ENCODE results near the gene AMIGO3. TPM values are rescaled to one million over a fixed set of nuclear protein-coding genes. Genes with fewer than 3 reads are reported as not detected.
"Not testable (repeated sequence)": the region's sequence is repeated elsewhere in the genome, so short reads cannot be mapped to it uniquely, and the experiment has no call there.

AMIGO3 gene
- total and polyA plus RNA-seq, 2 of the 8 experiments (the other 6 are each of a cell fraction or from before 2014, with no cell fraction given) = 1.6 to 8.8 TPM

DNA sequence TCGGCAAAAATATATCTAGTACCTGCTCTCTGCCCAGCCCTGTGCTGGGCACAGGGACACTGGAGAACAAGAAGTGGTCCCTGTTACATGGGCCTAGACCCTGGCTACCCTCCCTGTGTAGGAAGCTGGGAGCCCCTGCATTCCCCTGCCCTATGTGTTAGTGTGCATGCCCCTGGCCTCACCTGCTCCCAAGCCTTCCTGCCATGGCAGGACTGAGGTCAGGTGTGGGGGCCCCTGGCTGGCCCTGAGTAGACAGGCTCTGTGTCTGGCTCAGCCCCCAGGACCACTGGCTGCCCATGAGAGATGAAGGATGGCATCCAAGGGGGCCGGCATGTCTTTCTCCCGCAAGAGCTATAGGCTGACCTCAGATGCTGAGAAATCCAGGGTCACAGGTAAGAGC is 28.6 kb downstream of the AMIGO3 start:
- H3K9me3 ChIP-seq (ENCODE audit: insufficient read depth in 2 of 2, low read depth in 1 of 2, low read length in 1 of 2); H3K4me1 ChIP-seq (replicated peaks in 1 of 4; ENCODE audit: control insufficient read depth in 3 of 4, insufficient read depth in 4 of 4, low read length in 3 of 4); H2AK5ac ChIP-seq (ENCODE audit: low read depth, low read length); H3K14ac ChIP-seq (ENCODE audit: insufficient read length); H3K4me3 ChIP-seq (ENCODE audit: extremely low read depth in 1 of 4, insufficient read depth in 2 of 4, low read depth in 3 of 4, low read length in 4 of 4); H3K27me3 ChIP-seq (replicated peaks in 1 of 4; ENCODE audit: control insufficient read depth in 3 of 4, extremely low read depth in 1 of 4, insufficient read depth in 3 of 4, low read length in 3 of 4); H4K8ac ChIP-seq (ENCODE audit: extremely low read depth, insufficient read depth, low read length); H3K23ac ChIP-seq (ENCODE audit: insufficient read length); H3K4ac ChIP-seq (replicated peaks; ENCODE audit: insufficient read length, low read depth, low read length); H2BK20ac ChIP-seq (ENCODE audit: low read length); H3K79me1 ChIP-seq (ENCODE audit: low read depth, low read length); H3K79me2 ChIP-seq (ENCODE audit: control insufficient read depth in 1 of 2, insufficient read depth in 2 of 2, low read length in 2 of 2); H4K5ac ChIP-seq (ENCODE audit: insufficient read length, low read depth, low read length); H3K56ac ChIP-seq (replicated peaks; ENCODE audit: insufficient read length, low read depth, low read length); H4K20me1 ChIP-seq (replicated peaks in 1 of 2; ENCODE audit: control insufficient read depth in 1 of 2, insufficient read depth in 2 of 2, low read length in 2 of 2); FAIRE-seq; H3K9ac ChIP-seq (replicated peaks in 1 of 4; ENCODE audit: extremely low read depth in 1 of 4, low read depth in 3 of 4, low read length in 3 of 4); H3K18ac ChIP-seq (ENCODE audit: extremely low read depth, low read length); H4K91ac ChIP-seq (replicated peaks; ENCODE audit: insufficient read length, low read length); H2BK120ac ChIP-seq (replicated peaks; ENCODE audit: low read depth, low read length); H3K36me3 ChIP-seq (ENCODE audit: control insufficient read depth in 2 of 4, insufficient read depth in 4 of 4, low read length in 3 of 4); H2BK5ac ChIP-seq (ENCODE audit: low read depth, low read length); H2AFZ ChIP-seq (ENCODE audit: low read length); H2BK12ac ChIP-seq (ENCODE audit: low read depth, low read length); H2BK15ac ChIP-seq (ENCODE audit: low read length); H3K27ac ChIP-seq (ENCODE audit: low read depth, low read length); DNase-seq (ENCODE audit: low read depth in 1 of 2, low spot score in 2 of 2): not testable (repeated sequence)
- Histone ChIP-seq H3K4me2 (ENCODE audit: insufficient read depth in 1 of 2, low read depth in 2 of 2, low read length in 2 of 2) (peak overlapping the region in 1 of 2 experiments; percentile 44; a peak in 1 of 4 replicates), H3K23me2 (ENCODE audit: low read depth, low read length) (peaks cover 13% of the 10 kb centered on the region)
- ChIA-PET CTCF (ENCODE audit: partially characterized antibody) (interaction anchor here (0.6 to 1.0 kb wide), 2 partner anchors 10 to 28 kb away, joined by 3 read pairs; partner anchors contain the start of gene AMIGO3), POLR2A (ENCODE audit: partially characterized antibody) (interaction anchor here (0.8 kb wide), 1 partner anchor 139 kb away, joined by 3 read pairs; no protein-coding TSS in a partner anchor)
- 100% methylated on average over 2 of the region's 3 CpGs; no CpG with 5 or more reads in 1 of the 2 experiments for WGBS, 2 experiments (ENCODE audit: extremely low coverage in 1 of 2, insufficient coverage in 1 of 2, insufficient read length in 1 of 2, insufficient replicate concordance in 2 of 2, low coverage in 1 of 2, low lambda C conversion rate in 2 of 2, missing lambda C conversion rate in 1 of 2)
